GM19240 (cell line): ENCODE data around the gene PGAM5.
"Not testable (repeated sequence)": the region's sequence is repeated elsewhere in the genome, so short reads cannot be mapped to it uniquely, and the experiment has no call there.

ENCODE experiments used
- DNase-seq: peaks from one replicate; pipeline ENCODE4 v3.0.0; 2011; ENCODE audit warnings: low spot score; ENCODE audit not compliant: insufficient read length

Gene PGAM5

DNA sequence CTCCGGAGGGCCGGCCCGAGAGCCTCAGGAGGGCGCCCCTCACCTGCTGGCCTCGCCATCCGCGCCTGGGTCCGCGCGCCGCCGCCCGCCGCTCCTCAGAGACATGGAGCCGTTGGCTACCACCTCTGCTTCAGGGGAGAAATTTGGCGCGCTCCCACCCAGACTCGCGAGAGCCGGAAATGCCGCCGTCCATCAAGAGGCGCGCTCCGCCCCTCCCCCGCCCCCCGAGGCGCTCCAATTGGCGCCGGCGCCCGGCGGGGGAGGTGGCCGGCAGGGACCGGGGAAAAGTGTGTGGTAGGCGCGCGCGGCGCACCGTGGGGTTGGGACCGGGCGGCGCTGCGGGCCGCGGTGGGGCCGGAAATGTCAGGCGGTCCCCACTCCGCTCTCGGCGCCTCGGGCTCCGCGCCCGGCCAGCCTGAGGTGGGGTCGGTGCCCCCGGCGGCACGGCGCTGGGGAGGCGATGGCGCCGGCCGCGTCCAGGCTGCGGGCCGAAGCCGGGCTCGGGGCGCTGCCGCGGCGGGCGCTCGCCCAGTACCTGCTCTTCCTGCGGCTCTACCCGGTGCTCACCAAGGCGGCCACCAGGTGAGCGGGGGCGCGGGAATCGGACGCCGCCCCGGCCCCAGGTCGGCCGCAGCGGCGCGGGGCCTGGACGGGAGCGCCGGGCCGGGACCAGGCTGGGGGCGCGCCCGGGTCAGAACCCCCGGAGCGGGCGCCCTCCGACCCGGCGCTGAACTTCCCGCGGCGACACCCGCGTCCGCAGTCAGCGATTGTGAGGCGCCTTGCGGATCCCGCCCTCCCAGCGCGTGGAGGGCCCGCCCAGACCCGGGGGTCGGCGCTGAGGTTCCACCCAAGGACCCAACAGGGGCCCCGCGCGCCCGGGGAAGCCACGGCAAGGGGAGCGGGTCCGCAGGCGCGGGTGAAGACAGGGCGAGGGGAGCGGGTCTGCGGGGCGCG lies 23.2 kb upstream of the PGAM5 start, which contains the start of the genes POLE and PXMP2:
Gene POLE (minus strand): TSS at position 132 of the 954 bp plus-strand sequence. CDS start 27 bp downstream, at position 105.
Gene PXMP2 (plus strand): TSS at position 377 of the 954 bp plus-strand sequence. CDS start 84 bp downstream, at position 461.
- peak; percentile 97 for DNase-seq

- no peak for DNase-seq
Measured at GRCh38 chr12:132689227-132689626, 21.4 kb upstream of the PGAM5 start.

DNA sequence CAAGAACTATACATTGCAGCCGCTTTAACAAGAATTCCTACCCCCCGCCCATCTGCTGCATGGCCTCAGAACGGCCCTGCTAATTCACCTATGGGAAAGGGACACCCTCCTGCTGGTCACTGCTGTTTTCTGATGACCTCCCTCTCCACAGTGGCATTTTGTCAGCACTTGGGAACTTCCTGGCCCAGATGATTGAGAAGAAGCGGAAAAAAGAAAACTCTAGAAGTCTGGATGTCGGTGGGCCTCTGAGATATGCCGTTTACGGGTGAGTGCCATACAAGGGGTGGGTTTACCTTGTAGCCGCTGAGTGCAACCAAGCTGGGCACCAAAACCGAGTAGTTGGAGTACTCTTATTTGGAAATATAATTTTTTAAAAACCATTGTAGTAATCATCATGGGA lies 20.5 kb upstream of the PGAM5 start:
- no peak for DNase-seq

- not testable (repeated sequence) for DNase-seq
Measured at GRCh38 chr12:132692030-132692429, 18.6 kb upstream of the PGAM5 start.

GRCh38 chr12:132694888-132695287 lies 15.8 kb upstream of the PGAM5 start:
- not testable (repeated sequence) for DNase-seq

GRCh38 chr12:132695431-132695830 lies 15.2 kb upstream of the PGAM5 start:
- DNase-seq, result no peak

GRCh38 chr12:132698341-132698740 lies 12.3 kb upstream of the PGAM5 start:
- DNase-seq, result no peak

GRCh38 chr12:132700212-132700822 lies 10.3 kb upstream of the PGAM5 start:
- no peak for DNase-seq

GRCh38 chr12:132702640-132703039 lies 8.0 kb upstream of the PGAM5 start:
- DNase-seq, result no peak

GRCh38 chr12:132703641-132704040 lies 7.0 kb upstream of the PGAM5 start:
- no peak for DNase-seq

DNA sequence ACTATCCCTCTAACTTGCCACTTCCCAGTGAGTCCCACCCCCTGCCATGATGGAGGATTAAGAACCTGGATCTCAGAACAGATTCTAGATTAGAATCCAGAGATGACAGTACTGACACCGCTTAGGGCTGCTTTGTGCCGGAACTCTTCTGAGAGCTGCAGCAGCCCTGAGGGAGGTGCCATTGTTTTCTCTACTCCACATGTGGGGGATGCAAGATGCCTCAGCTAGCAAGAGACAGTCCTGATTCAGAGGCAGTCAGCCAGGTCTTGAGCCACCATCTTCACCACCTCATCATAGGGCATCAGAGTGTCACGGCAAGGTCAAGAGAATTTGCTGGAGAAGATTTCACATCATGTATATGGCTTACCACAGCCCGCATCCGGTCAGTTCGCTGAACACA lies 3.4 kb upstream of the PGAM5 start:
- no peak for DNase-seq

DNA sequence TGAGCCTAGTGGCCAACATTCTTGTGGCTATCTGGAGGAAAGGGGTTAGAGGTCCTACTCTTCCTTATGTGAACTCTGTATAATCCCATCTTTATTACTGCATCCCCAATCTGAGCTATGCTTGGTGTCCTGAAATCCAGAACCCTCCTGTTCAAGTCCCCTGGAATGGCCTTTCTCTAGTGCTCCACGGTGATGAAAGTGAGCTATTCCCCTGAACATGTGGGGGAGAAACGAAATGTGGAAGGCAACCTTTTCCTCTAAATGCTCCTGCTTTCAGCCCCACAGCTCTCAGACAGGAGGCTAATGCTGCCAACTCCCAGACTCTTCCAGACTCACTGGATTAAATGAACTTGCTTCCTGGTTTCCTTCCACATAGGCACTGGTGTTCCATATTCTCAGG lies 2.5 kb upstream of the PGAM5 start:
- no peak for DNase-seq

- DNase-seq, result no peak
Measured at GRCh38 chr12:132710043-132710404, 618 bp upstream of the PGAM5 start.

- DNase-seq, result no peak
Measured at GRCh38 chr12:132711080-132711843, 620 bp downstream of the PGAM5 start.

DNA sequence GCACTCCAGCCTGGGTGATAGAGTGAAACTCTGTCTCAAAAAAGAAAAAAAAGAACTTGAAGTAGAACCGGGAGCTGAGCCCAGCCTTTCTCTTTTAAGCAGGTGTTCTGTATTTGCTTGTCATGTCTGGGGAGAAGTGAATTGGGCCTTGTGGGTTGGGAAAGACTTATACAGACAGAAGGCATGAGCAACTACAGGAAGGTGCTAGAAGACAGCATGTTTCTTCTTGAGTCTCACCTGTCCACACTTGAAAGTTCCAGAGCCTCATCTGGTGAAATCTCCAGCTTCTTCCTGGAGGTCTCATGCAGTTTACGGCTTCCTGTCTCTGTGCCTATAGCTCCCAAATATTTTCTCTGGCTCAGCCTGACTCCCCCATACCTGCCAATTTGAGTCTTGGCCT lies 2.5 kb downstream of the PGAM5 start:
- DNase-seq, result no peak

GRCh38 chr12:132715874-132716273 lies 5.2 kb downstream of the PGAM5 start:
- no peak for DNase-seq

GRCh38 chr12:132716356-132716755 lies 5.7 kb downstream of the PGAM5 start:
- DNase-seq, result no peak

GRCh38 chr12:132717011-132717410 lies 6.4 kb downstream of the PGAM5 start:
- no peak for DNase-seq

GRCh38 chr12:132717531-132718387 lies 7.1 kb downstream of the PGAM5 start:
- DNase-seq, result no peak

DNA sequence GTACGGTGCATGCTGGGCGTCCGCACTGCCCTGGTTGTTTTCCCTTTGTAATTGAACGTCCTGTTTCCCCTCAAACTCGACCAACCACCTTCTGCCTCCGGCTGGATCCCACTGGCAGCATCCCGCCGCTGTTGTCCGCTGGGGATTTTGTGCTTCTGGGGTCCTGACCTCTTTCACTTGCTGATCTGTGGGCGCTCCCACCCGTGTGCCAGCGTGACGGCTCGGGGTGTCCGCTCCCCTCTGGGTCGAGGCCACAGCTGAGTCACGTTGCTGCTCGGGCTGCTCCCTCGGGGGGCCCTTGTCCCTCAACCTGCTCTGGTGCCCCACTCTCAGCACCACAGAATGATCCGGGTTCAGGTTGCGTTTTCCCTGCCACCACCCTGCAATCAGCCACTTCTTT lies 8.0 kb downstream of the PGAM5 start:
- no peak for DNase-seq
